Type B pancreatic cell (in vitro differentiated cells): Measurements from ENCODE around the gene TFR2. TPM values are rescaled to one million over a fixed set of nuclear protein-coding genes. Genes with fewer than 3 reads are reported as not detected.
A peak's percentile ranks its signal among the peaks of the same experiment; 100 is the strongest.

Source experiments
- DNase-seq: peaks from one replicate; pipeline ENCODE4 v3.0.0; 2021; ENCODE audit warnings: mixed read lengths; ENCODE audit not compliant: unreplicated experiment; ENCODE audit errors: extremely low spot score
- H3K27ac Mint-ChIP-seq: 2 replicates; pipeline ENCODE4 v1.8.0; 2021; ENCODE audit warnings: mild to moderate bottlenecking, mixed read lengths
- H3K27me3 Mint-ChIP-seq: 2 replicates; pipeline ENCODE4 v1.8.0; 2021; ENCODE audit warnings: mixed read lengths
- H3K36me3 Mint-ChIP-seq: 2 replicates; pipeline ENCODE4 v1.8.0; 2021; ENCODE audit warnings: mixed read lengths
- H3K4me1 Mint-ChIP-seq: one replicate; pipeline ENCODE4 v1.8.0; 2021; ENCODE audit warnings: mixed read lengths; ENCODE audit not compliant: unreplicated experiment
- H3K4me3 Mint-ChIP-seq: 2 replicates; pipeline ENCODE4 v1.8.0; 2021; ENCODE audit warnings: mild to moderate bottlenecking, mixed read lengths
- H3K9me3 Mint-ChIP-seq: 2 replicates; pipeline ENCODE4 v1.8.0; 2021; ENCODE audit warnings: mixed read lengths
- CTCF ChIP-seq: fragments of 200-600 bp; sonication (generic); conservative IDR thresholded peaks from 2 replicates; pipeline ENCODE4 v1.5.0; 2021; ENCODE audit warnings: antibody characterized with exemption, mild to moderate bottlenecking
- total RNA-seq: library from RNA; stranded (reverse); gene quantifications from 2 replicates; pipeline ENCODE4 v1.2.1, GENCODE V29; 2021; ENCODE audit warnings: low replicate concordance

Gene TFR2
- total RNA-seq, 1 donor from 2014 or later = 1.8 TPM

- Mint-ChIP-seq H3K27me3 (no peaks in the 10 kb centered on the region), H3K27ac (no peak overlapping the region), H3K9me3 (no peaks in the 10 kb centered on the region), H3K4me3 (no peak overlapping the region), H3K36me3 (peaks cover 4% of the 10 kb centered on the region), H3K4me1 (peaks cover 7% of the 10 kb centered on the region)
- no peak for TF ChIP-seq CTCF
- no peak for DNase-seq
Measured at GRCh38 chr7:100614308-100614861, 27.0 kb downstream of the TFR2 start.

GRCh38 chr7:100613412-100614175 lies 27.8 kb downstream of the TFR2 start:
- H3K4me3 Mint-ChIP-seq = peak overlapping the region; percentile 87
- H3K9me3 Mint-ChIP-seq = no peaks in the 10 kb centered on the region
- peaks cover 7% of the 10 kb centered on the region for H3K4me1 Mint-ChIP-seq
- H3K36me3 Mint-ChIP-seq = peaks cover 4% of the 10 kb centered on the region
- H3K27ac Mint-ChIP-seq = no peak overlapping the region
- DNase-seq = no peak
- no peaks in the 10 kb centered on the region for H3K27me3 Mint-ChIP-seq
- TF ChIP-seq CTCF = no peak

- DNase-seq = no peak
- H3K4me3 Mint-ChIP-seq = peak overlapping the region; percentile 99
- H3K36me3 Mint-ChIP-seq = peaks cover 4% of the 10 kb centered on the region
- no peak overlapping the region for H3K27ac Mint-ChIP-seq
- H3K27me3 Mint-ChIP-seq = no peaks in the 10 kb centered on the region
- no peaks in the 10 kb centered on the region for H3K9me3 Mint-ChIP-seq
- peak; percentile 23 for TF ChIP-seq CTCF
- H3K4me1 Mint-ChIP-seq = peaks cover 7% of the 10 kb centered on the region
Measured at GRCh38 chr7:100612730-100613390, 28.5 kb downstream of the TFR2 start.

GRCh38 chr7:100611983-100612729 lies 29.2 kb downstream of the TFR2 start, which contains the start of gene MOSPD3:
MOSPD3 (plus strand) TSS chr7:100612540; CDS start chr7:100612792, 252 bp downstream.
- peak; percentile 99 for DNase-seq
- H3K4me3 Mint-ChIP-seq = peak within 1 kb of the TSS; percentile 99
- no peaks in the 10 kb centered on the region for H3K27me3 Mint-ChIP-seq
- peaks cover 4% of the 10 kb centered on the region for H3K36me3 Mint-ChIP-seq
- TF ChIP-seq CTCF = no peak
- peaks cover 7% of the 10 kb centered on the region for H3K4me1 Mint-ChIP-seq
- peak within 1 kb of the TSS; percentile 99 for H3K27ac Mint-ChIP-seq
- H3K9me3 Mint-ChIP-seq = no peaks in the 10 kb centered on the region

GRCh38 chr7:100609958-100610357 lies 31.4 kb downstream of the TFR2 start:
- Mint-ChIP-seq H3K27ac (no peak overlapping the region), H3K9me3 (no peaks in the 10 kb centered on the region), H3K4me1 (peaks cover 7% of the 10 kb centered on the region), H3K4me3 (peak overlapping the region; percentile 21), H3K36me3 (peaks cover 4% of the 10 kb centered on the region), H3K27me3 (no peaks in the 10 kb centered on the region)
- no peak for DNase-seq
- no peak for TF ChIP-seq CTCF
